IMR-90 (cell line): Measurements from ENCODE around the gene CAMTA1. TPM values are rescaled to one million over a fixed set of nuclear protein-coding genes. Genes with fewer than 3 reads are reported as not detected.

Experiments
- ATAC-seq: fragments of 200-7000 bp; cut with Tn5 transposase; 2 replicates; pipeline ENCODE4 v1.9.1; 2020; ENCODE audit warnings: low read depth, mild to moderate bottlenecking, moderate library complexity
- BruUV-seq: library from RNA; stranded (reverse); fragments of 400-500 nt; replicated peaks from 2 replicates; lab custom pipeline; 2021; lab: Mats Ljungman, UMichigan
- CTCF ChIA-PET: fragments of 300-600 bp; formaldehyde crosslinking; extraction: SDS; loops from one replicate; lab custom pipeline; 2021; ENCODE audit warnings: antibody characterized with exemption; lab: Yijun Ruan, JAX
- POLR2A ChIA-PET: fragments of 300-600 bp; sonication (Branson Sonifier 250); formaldehyde crosslinking; loops from one replicate; lab custom pipeline; 2022; ENCODE audit warnings: antibody characterized with exemption; ENCODE audit not compliant: unreplicated experiment; lab: Charles Lee
- DNase-seq: peaks from one replicate; pipeline ENCODE4 v3.0.0; 2013
- H2AFZ ChIP-seq: replicated peaks from 2 replicates; pipeline ENCODE3; 2013; ENCODE audit warnings: low read length, mild to moderate bottlenecking; ENCODE audit not compliant: poor library complexity
- H2AK5ac ChIP-seq: 2 replicates; pipeline ENCODE4 v1.6.1; 2013; ENCODE audit warnings: low read depth, low read length, inconsistent platforms
- H2AK9ac ChIP-seq: replicated peaks from 2 replicates; pipeline ENCODE3; 2013; ENCODE audit warnings: mild to moderate bottlenecking, low read depth, low read length, moderate library complexity; ENCODE audit not compliant: poor library complexity
- H2BK120ac ChIP-seq: 2 replicates; pipeline ENCODE4 v1.6.1; 2013; ENCODE audit warnings: low read depth, low read length, inconsistent platforms
- H2BK15ac ChIP-seq: 3 replicates; pipeline ENCODE4 v1.6.1; 2013; ENCODE audit warnings: low read depth, low read length, inconsistent platforms
- H2BK20ac ChIP-seq: 2 replicates; pipeline ENCODE4 v1.6.1; 2013; ENCODE audit warnings: low read depth, mild to moderate bottlenecking, inconsistent platforms, low read length, moderate library complexity
- H2BK5ac ChIP-seq: 2 replicates; pipeline ENCODE4 v1.6.1; 2013; ENCODE audit warnings: mild to moderate bottlenecking, low read depth, low read length, inconsistent platforms; ENCODE audit not compliant: poor library complexity, severe bottlenecking
- H3K14ac ChIP-seq: replicated peaks from 2 replicates; pipeline ENCODE4 v1.6.1; 2013; ENCODE audit warnings: low read depth, low read length, inconsistent platforms
- H3K18ac ChIP-seq: 2 replicates; pipeline ENCODE4 v1.6.1; 2013; ENCODE audit warnings: low read depth, low read length, control low read depth
- H3K23ac ChIP-seq: 2 replicates; pipeline ENCODE4 v1.6.1; 2013; ENCODE audit warnings: low read depth, low read length, inconsistent platforms
- H3K27ac ChIP-seq: 2 replicates; pipeline ENCODE4 v1.5.1; 2013; ENCODE audit warnings: mild to moderate bottlenecking, control low read depth, low read length; ENCODE audit not compliant: insufficient read depth
- H3K27me3 ChIP-seq: 2 replicates; pipeline ENCODE4 v1.6.1; 2013; ENCODE audit warnings: low read length; ENCODE audit not compliant: control insufficient read depth, insufficient read depth
- H3K36me3 ChIP-seq: 2 replicates; pipeline ENCODE4 v1.6.1; 2013; ENCODE audit warnings: low read length, mixed read lengths; ENCODE audit not compliant: control insufficient read depth, insufficient read depth
- H3K4ac ChIP-seq: 2 replicates; pipeline ENCODE4 v1.6.1; 2013; ENCODE audit warnings: low read depth, low read length, inconsistent platforms
- H3K4me1 ChIP-seq: 2 replicates; pipeline ENCODE4 v1.6.1; 2013; ENCODE audit warnings: low read length, mixed read lengths; ENCODE audit not compliant: control insufficient read depth, insufficient read depth
- H3K4me2 ChIP-seq: 2 replicates; pipeline ENCODE4 v1.6.1; 2013; ENCODE audit warnings: low read depth, mild to moderate bottlenecking, control low read depth, low read length, moderate library complexity
- H3K4me3 ChIP-seq: 2 replicates; pipeline ENCODE4 v1.5.1; 2013; ENCODE audit warnings: low read depth, mild to moderate bottlenecking, control low read depth, low read length, moderate library complexity; ENCODE audit not compliant: insufficient read depth
- H3K56ac ChIP-seq: 2 replicates; pipeline ENCODE4 v1.6.1; 2013; ENCODE audit warnings: low read length, inconsistent platforms; ENCODE audit not compliant: insufficient read depth; ENCODE audit errors: extremely low read depth
- H3K79me1 ChIP-seq, 2 experiments: 2 replicates each; pipeline ENCODE4 v1.6.1; 2013; ENCODE audit warnings: low read length in 2 of 2, inconsistent platforms in 1 of 2, low read depth in 1 of 2
- H3K9ac ChIP-seq: 2 replicates; pipeline ENCODE4 v1.6.1; 2013; ENCODE audit warnings: low read depth, low read length, control low read depth
- H3K9me1 ChIP-seq: 2 replicates; pipeline ENCODE4 v1.6.1; 2013; ENCODE audit warnings: low read length, inconsistent platforms; ENCODE audit not compliant: insufficient read depth
- H3K9me3 ChIP-seq: 2 replicates; pipeline ENCODE4 v1.6.1; 2013; ENCODE audit warnings: low read length; ENCODE audit not compliant: control insufficient read depth, insufficient read depth
- H4K20me1 ChIP-seq: 2 replicates; pipeline ENCODE4 v1.6.1; 2013; ENCODE audit warnings: low read length, inconsistent platforms; ENCODE audit not compliant: insufficient read depth
- H4K5ac ChIP-seq: 2 replicates; pipeline ENCODE4 v1.6.1; 2013; ENCODE audit warnings: mild to moderate bottlenecking, low read depth, low read length, control low read depth
- H4K8ac ChIP-seq, 2 experiments: 2 replicates each; pipeline ENCODE4 v1.6.1; 2013; ENCODE audit warnings: low read depth in 2 of 2, low read length in 2 of 2, control low read depth in 1 of 2, inconsistent platforms in 1 of 2
- H4K91ac ChIP-seq: 2 replicates; pipeline ENCODE4 v1.6.1; 2013; ENCODE audit warnings: low read depth, low read length, inconsistent platforms; ENCODE audit not compliant: insufficient read depth
- BHLHE40 ChIP-seq: fragments of 150-350 bp; IDR thresholded peaks from 2 replicates; pipeline ENCODE4 v1.6.1; 2016; ENCODE audit warnings: mild to moderate bottlenecking, low read depth, low read length
- CEBPB ChIP-seq: IDR thresholded peaks from 2 replicates; pipeline ENCODE4 v1.6.1; 2012; ENCODE audit warnings: low read depth, low read length, improper control_type of control experiment
- CHD1 ChIP-seq: IDR thresholded peaks from 2 replicates; pipeline ENCODE4 v1.6.1; 2012; ENCODE audit warnings: low read depth, low read length, improper control_type of control experiment
- CTCF ChIP-seq: conservative IDR thresholded peaks from 2 replicates; pipeline ENCODE4 v1.5.1; 2012; ENCODE audit warnings: mild to moderate bottlenecking, low read depth, low read length, improper control_type of control experiment
- ELK1 ChIP-seq: fragments of 150-350 bp; IDR thresholded peaks from 2 replicates; pipeline ENCODE4 v1.6.1; 2016; ENCODE audit warnings: low read depth, mild to moderate bottlenecking, low read length, moderate library complexity, borderline replicate concordance
- FOS ChIP-seq: fragments of 150-350 bp; IDR thresholded peaks from 2 replicates; pipeline ENCODE4 v1.6.1; 2016; ENCODE audit warnings: low read depth, low read length
- MAFK ChIP-seq: IDR thresholded peaks from 2 replicates; pipeline ENCODE4 v1.6.1; 2012; ENCODE audit warnings: low read depth, low read length, improper control_type of control experiment
- MAZ ChIP-seq: IDR thresholded peaks from 2 replicates; pipeline ENCODE4 v1.6.1; 2012; ENCODE audit warnings: low read depth, mild to moderate bottlenecking, low read length, improper control_type of control experiment, moderate library complexity, borderline replicate concordance
- MXI1 ChIP-seq: IDR thresholded peaks from 2 replicates; pipeline ENCODE4 v1.6.1; 2012; ENCODE audit warnings: low read depth, mild to moderate bottlenecking, low read length, moderate library complexity, borderline replicate concordance
- NFE2L2 ChIP-seq: fragments of 150-350 bp; IDR thresholded peaks from 2 replicates; pipeline ENCODE4 v1.6.1; 2016; ENCODE audit warnings: low read depth, mild to moderate bottlenecking, low read length
- POLR2A ChIP-seq: IDR thresholded peaks from 2 replicates; pipeline ENCODE4 v1.6.1; 2012; ENCODE audit warnings: mild to moderate bottlenecking, low read depth, low read length
- RAD21 ChIP-seq: IDR thresholded peaks from 2 replicates; pipeline ENCODE4 v1.6.1; 2012; ENCODE audit warnings: low read length, improper control_type of control experiment
- RFX5 ChIP-seq: IDR thresholded peaks from 2 replicates; pipeline ENCODE4 v1.8.0; 2012; ENCODE audit warnings: low read depth, mild to moderate bottlenecking, low read length, moderate library complexity
- SMC3 ChIP-seq: fragments of 150-350 bp; IDR thresholded peaks from 2 replicates; pipeline ENCODE4 v1.6.1; 2016; ENCODE audit warnings: low read depth, mild to moderate bottlenecking, antibody characterized with exemption, low read length, moderate library complexity
- USF2 ChIP-seq: fragments of 150-350 bp; IDR thresholded peaks from 2 replicates; pipeline ENCODE4 v1.6.1; 2017; ENCODE audit warnings: mild to moderate bottlenecking, antibody characterized with exemption, low read length, low read depth
- WGBS, 2 experiments: methylation state at CpG; one replicate each; pipeline versions ENCODE4 v1.1.5 to v1.1.7; 2013; ENCODE audit warnings: missing lambda C conversion rate in 2 of 2; ENCODE audit not compliant: insufficient read length in 1 of 2; ENCODE audit errors: extremely low coverage in 2 of 2; 5-methylcytosine and 5-hydroxymethylcytosine counted together
- dilution Hi-C: fragments of 300-500 bp; cut with HindIII; formaldehyde crosslinking; loops from one replicate; pipeline ENCODE4 v1.14.3; 2018; ENCODE audit warnings: low sequenced_read_pairs; ENCODE audit not compliant: unreplicated experiment
- in situ Hi-C: fragments of 300-500 bp; cut with MboI; formaldehyde crosslinking; loops from 3 replicates; pipeline ENCODE4 v1.14.3; 2019; ENCODE audit warnings: low sequenced_read_pairs, inconsistent platforms, mixed read lengths
- intact Hi-C: fragments of 100-400 bp; cut with micrococcal nuclease; formaldehyde crosslinking; loops from 2 replicates; pipeline ENCODE4 v1.10.0; 2022
- polyA plus RNA-seq, 3 experiments: library from polyadenylated mRNA; depleted of rRNA; stranded (reverse); fragments of >200 nt; gene quantifications; 2 replicates each; pipeline ENCODE4 v1.2.3, GENCODE V29; 2012; ENCODE audit warnings: low replicate concordance in 1 of 3
- total RNA-seq: library from RNA; depleted of rRNA; stranded (reverse); fragments of >200 nt; gene quantifications from 2 replicates; pipeline ENCODE4 v1.2.3, GENCODE V29; 2012

CAMTA1 gene
- total and polyA plus RNA-seq, 2 of the 4 experiments (the other 2 are of a cell fraction) = 35.5 to 74.3 TPM

- no peaks in the 10 kb centered on the region for H4K20me1 ChIP-seq
- DNase-seq (no peak), ATAC-seq (no peak)
- H2BK15ac ChIP-seq = no peak overlapping the region
- POLR2A ChIA-PET = no interaction called here
- no peak for TF ChIP-seq MAZ
- TF ChIP-seq CTCF = no peak
- TF ChIP-seq RAD21 = no peak
- TF ChIP-seq ELK1 = no peak
- TF ChIP-seq SMC3 = no peak
- TF ChIP-seq MAFK = no peak
- no peak for TF ChIP-seq POLR2A
- TF ChIP-seq MXI1 = no peak
- no peak for TF ChIP-seq RFX5
- TF ChIP-seq CHD1 = no peak
- TF ChIP-seq FOS = no peak
- no peak for TF ChIP-seq NFE2L2
- TF ChIP-seq CEBPB = no peak
- TF ChIP-seq USF2 = no peak
- no peak for TF ChIP-seq BHLHE40
- no peak overlapping the region for H2AFZ ChIP-seq
- H2BK5ac ChIP-seq = no peak overlapping the region
- no peaks in the 10 kb centered on the region for H3K79me1 ChIP-seq
- no peak overlapping the region for H4K5ac ChIP-seq
- in situ Hi-C loops (no loop called here), dilution Hi-C loops (no loop called here), intact Hi-C loops (no loop called here)
- no peak overlapping the region for H3K14ac ChIP-seq
- H3K18ac ChIP-seq = no peak overlapping the region
- no peak overlapping the region for H3K9ac ChIP-seq
- BruUV-seq = no TSS peak
- no peak overlapping the region for H3K27ac ChIP-seq
- H3K4me2 ChIP-seq = no peak overlapping the region
- no peaks in the 10 kb centered on the region for H3K36me3 ChIP-seq
- no peaks in the 10 kb centered on the region for H3K27me3 ChIP-seq
- H4K8ac ChIP-seq = no peak overlapping the region
- 94% methylated on average over 3 of the region's 16 CpGs; no CpG with 5 or more reads in 1 of the 2 experiments for WGBS, 2 experiments
- no peaks in the 10 kb centered on the region for H3K9me1 ChIP-seq
- no peak overlapping the region for H2BK120ac ChIP-seq
- no peak overlapping the region for H3K4me3 ChIP-seq
- H3K56ac ChIP-seq = no peak overlapping the region
- no peak overlapping the region for H3K23ac ChIP-seq
- H3K9me3 ChIP-seq = no peaks in the 10 kb centered on the region
- no peak overlapping the region for H4K91ac ChIP-seq
- peaks cover 5% of the 10 kb centered on the region; the same call in 1 of the 2 replicates for H3K4me1 ChIP-seq
- no peak overlapping the region for H3K4ac ChIP-seq
- no peak overlapping the region for H2AK5ac ChIP-seq
- CTCF ChIA-PET = interaction anchor here (0.5 kb wide), 1 partner anchor 18 kb away, joined by 3 read pairs; no protein-coding TSS in a partner anchor
- no peak overlapping the region for H2BK20ac ChIP-seq
- no peak overlapping the region for H2AK9ac ChIP-seq
Measured at GRCh38 chr1:7505771-7506453, 720.7 kb downstream of the CAMTA1 start.
